ENCODE measurements around the gene FRMD4A. TPM values are rescaled to one million over a fixed set of nuclear protein-coding genes. Genes with fewer than 3 reads are reported as not detected.

FRMD4A gene
- total and polyA plus RNA-seq, 7 donors = 2.9 to 9.1 (median 6.2) TPM

GRCh38 chr10:13887761-13888160, 443.0 kb downstream of the FRMD4A start:
- H3K4me3 ChIP-seq = no peak overlapping the region
- H3K9me3 ChIP-seq = no peaks in the 10 kb centered on the region
- no peak for TF ChIP-seq CTCF (IDR thresholded peaks at IDR 0.05)
- no peaks in the 10 kb centered on the region for H3K4me1 ChIP-seq
- no peak for ATAC-seq
- H3K27ac ChIP-seq = no peak overlapping the region
- 39 to 65% (median 50%) methylated on average over 4 of the region's 4 CpGs for WGBS, 3 donors
- H3K36me3 ChIP-seq (ENCODE audit: insufficient read depth in 1 of 2, low read depth in 1 of 2) = no peaks in the 10 kb centered on the region
- intact Hi-C loops (cut with DNase I) = no loop called here
- H3K27me3 ChIP-seq (ENCODE audit: insufficient read depth in 3 of 3, low read length in 2 of 3) = peaks cover 0 to 21% (median 3%) of the 10 kb centered on the region in 3 donors
- no peak for DNase-seq

GRCh38 chr10:13885238-13885990, 445.3 kb downstream of the FRMD4A start:
- TF ChIP-seq CTCF (IDR thresholded peaks at IDR 0.05) = no peak
- no peak overlapping the region for H3K4me3 ChIP-seq
- 70 to 82% (median 73%) methylated on average over 9 of the region's 9 CpGs for WGBS, 3 donors
- no peak overlapping the region for H3K27ac ChIP-seq
- intact Hi-C loops (cut with DNase I) = no loop called here
- DNase-seq (no peak), ATAC-seq (no peak)
- peaks cover 0 to 10% (median 2%) of the 10 kb centered on the region in 3 donors for H3K27me3 ChIP-seq (ENCODE audit: insufficient read depth in 3 of 3, low read length in 2 of 3)
- H3K9me3 ChIP-seq = no peaks in the 10 kb centered on the region
- no peaks in the 10 kb centered on the region for H3K4me1 ChIP-seq
- no peaks in the 10 kb centered on the region for H3K36me3 ChIP-seq (ENCODE audit: insufficient read depth in 1 of 2, low read depth in 1 of 2)

GRCh38 chr10:13883636-13884444, 446.9 kb downstream of the FRMD4A start:
- intact Hi-C loops (cut with DNase I) = no loop called here
- Histone ChIP-seq H3K9me3 (no peaks in the 10 kb centered on the region), H3K27me3 (ENCODE audit: insufficient read depth in 3 of 3, low read length in 2 of 3) (no peaks in the 10 kb centered on the region), H3K4me3 (no peak overlapping the region), H3K36me3 (ENCODE audit: insufficient read depth in 1 of 2, low read depth in 1 of 2) (no peaks in the 10 kb centered on the region), H3K27ac (no peak overlapping the region), H3K4me1 (no peaks in the 10 kb centered on the region)
- no peak for TF ChIP-seq CTCF (IDR thresholded peaks at IDR 0.05)
- ATAC-seq = no peak
- no peak for DNase-seq
- WGBS, 3 donors = 50 to 58% (median 50%) methylated on average over 8 of the region's 8 CpGs

DNA sequence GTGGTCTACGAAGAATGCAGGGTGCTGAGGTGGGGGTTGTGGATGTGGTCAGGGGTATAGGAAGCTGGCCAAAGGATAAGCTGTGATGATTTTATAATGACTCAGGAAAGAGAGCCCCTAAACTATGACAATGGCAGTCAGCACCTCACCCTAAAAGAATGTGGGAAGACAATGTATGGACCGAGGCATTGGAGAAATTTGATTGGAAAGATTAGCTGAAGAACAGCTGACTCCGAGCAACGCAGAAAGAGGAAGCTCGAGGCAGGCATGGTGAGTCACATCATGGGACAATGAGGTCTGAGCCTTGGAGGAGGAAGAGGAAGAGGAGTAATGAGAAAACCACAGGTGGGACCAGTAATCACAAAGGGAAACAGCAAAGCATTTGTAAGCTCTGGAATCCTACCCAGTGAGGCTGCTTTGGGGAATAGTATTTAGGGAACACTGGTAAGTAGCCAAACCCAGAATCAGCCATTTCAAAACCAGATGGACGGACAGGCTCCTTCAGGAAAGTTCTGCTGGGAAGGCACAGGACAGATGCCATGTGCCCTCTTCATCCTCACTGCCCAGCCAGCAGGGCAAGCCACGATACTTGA, 448.5 kb downstream of the FRMD4A start:
- Histone ChIP-seq H3K27me3 (ENCODE audit: insufficient read depth in 3 of 3, low read length in 2 of 3) (peaks cover 0 to 2% (median 0%) of the 10 kb centered on the region in 3 donors), H3K4me3 (no peak overlapping the region), H3K4me1 (no peaks in the 10 kb centered on the region), H3K27ac (peak overlapping the region; percentile 53), H3K36me3 (ENCODE audit: insufficient read depth in 1 of 2, low read depth in 1 of 2) (no peaks in the 10 kb centered on the region), H3K9me3 (no peaks in the 10 kb centered on the region)
- no peak for DNase-seq
- TF ChIP-seq CTCF (IDR thresholded peaks at IDR 0.05) = no peak
- intact Hi-C loops (cut with DNase I) = no loop called here
- ATAC-seq = peak; percentile 40 to 78 (median 70)
- WGBS, 3 donors = 34 to 47% (median 38%) methylated on average over 7 of the region's 7 CpGs

Data from psoas muscle (tissue), 8 donors.